ENCODE measurements around the gene TRPC1. TPM values are rescaled to one million over a fixed set of nuclear protein-coding genes. Genes with fewer than 3 reads are reported as not detected.
"Not testable (repeated sequence)": the region's sequence is repeated elsewhere in the genome, so short reads cannot be mapped to it uniquely, and the experiment has no call there.

Gene TRPC1
- total RNA-seq, result 4.0 and 5.2 TPM in 2 replicates

GRCh38 chr3:142723968-142724681 is at the start of gene TRPC1:
TRPC1 (plus strand) TSS chr3:142724034; CDS start chr3:142724560, 526 bp downstream.
- peak; percentile 48 to 65 for DNase-seq (ENCODE audit: low read depth in 2 of 2)

- no peak for DNase-seq (ENCODE audit: low read depth in 2 of 2)
These were observed 47.7 kb upstream of the TRPC1 start for GRCh38 chr3:142676151-142676550.

GRCh38 chr3:142680710-142681109 is 43.1 kb upstream of the TRPC1 start:
- peak in 1 of 2 donors; percentile 0 for DNase-seq (ENCODE audit: low read depth in 2 of 2)

- no peak for DNase-seq (ENCODE audit: low read depth in 2 of 2)
These were observed 33.2 kb upstream of the TRPC1 start for GRCh38 chr3:142690613-142691012.

- DNase-seq (ENCODE audit: low read depth in 2 of 2), result no peak
These were observed 32.3 kb upstream of the TRPC1 start for GRCh38 chr3:142691527-142691926.

- DNase-seq (ENCODE audit: low read depth in 2 of 2), result no peak
These were observed 30.5 kb upstream of the TRPC1 start for GRCh38 chr3:142693136-142693853.

- no peak for DNase-seq (ENCODE audit: low read depth in 2 of 2)
These were observed 29.6 kb upstream of the TRPC1 start for GRCh38 chr3:142694225-142694624.

- no peak for DNase-seq (ENCODE audit: low read depth in 2 of 2)
These were observed 18.6 kb upstream of the TRPC1 start for GRCh38 chr3:142705198-142705597.

GRCh38 chr3:142706321-142707127 is 17.3 kb upstream of the TRPC1 start:
- no peak for DNase-seq (ENCODE audit: low read depth in 2 of 2)

- DNase-seq (ENCODE audit: low read depth in 2 of 2), result no peak
These were observed 14.6 kb upstream of the TRPC1 start for GRCh38 chr3:142709207-142709606.

- not testable (repeated sequence) for DNase-seq (ENCODE audit: low read depth in 2 of 2)
These were observed 9.0 kb upstream of the TRPC1 start for GRCh38 chr3:142714882-142715281.

- DNase-seq (ENCODE audit: low read depth in 2 of 2), result no peak
These were observed 7.7 kb upstream of the TRPC1 start for GRCh38 chr3:142716102-142716501.

GRCh38 chr3:142723665-142723967 is 218 bp upstream of the TRPC1 start:
- no peak for DNase-seq (ENCODE audit: low read depth in 2 of 2)

- peak in 1 of 2 donors; percentile 8 for DNase-seq (ENCODE audit: low read depth in 2 of 2)
These were observed 985 bp downstream of the TRPC1 start for GRCh38 chr3:142724682-142725356.

GRCh38 chr3:142725357-142725739 is 1.5 kb downstream of the TRPC1 start:
- no peak for DNase-seq (ENCODE audit: low read depth in 2 of 2)

- no peak for DNase-seq (ENCODE audit: low read depth in 2 of 2)
These were observed 2.2 kb downstream of the TRPC1 start for GRCh38 chr3:142726017-142726416.

- no peak for DNase-seq (ENCODE audit: low read depth in 2 of 2)
These were observed 8.2 kb downstream of the TRPC1 start for GRCh38 chr3:142732066-142732465.

- no peak for DNase-seq (ENCODE audit: low read depth in 2 of 2)
These were observed 11.0 kb downstream of the TRPC1 start for GRCh38 chr3:142734834-142735233.

- no peak for DNase-seq (ENCODE audit: low read depth in 2 of 2)
These were observed 11.6 kb downstream of the TRPC1 start for GRCh38 chr3:142735462-142735861.

- no peak for DNase-seq (ENCODE audit: low read depth in 2 of 2)
These were observed 14.6 kb downstream of the TRPC1 start for GRCh38 chr3:142738396-142738795.

- DNase-seq (ENCODE audit: low read depth in 2 of 2), result no peak
These were observed 22.8 kb downstream of the TRPC1 start for GRCh38 chr3:142746646-142747045.

GRCh38 chr3:142750531-142750930 is 26.7 kb downstream of the TRPC1 start:
- DNase-seq (ENCODE audit: low read depth in 2 of 2), result not testable (repeated sequence)

All from dermis microvascular lymphatic vessel endothelial cell (primary cell).